HepG2 (cell line): Measurements from ENCODE around the gene PPM1H. TPM values are rescaled to one million over a fixed set of nuclear protein-coding genes. Genes with fewer than 3 reads are reported as not detected.

Experiments
- ATAC-seq: fragments of 200-7000 bp; cut with Tn5 transposase; 3 replicates; pipeline ENCODE4 v1.9.1; 2020; ENCODE audit warnings: mild to moderate bottlenecking, moderate library complexity
- BruUV-seq: library from RNA; stranded (reverse); fragments of 400-500 nt; replicated peaks from 2 replicates; lab custom pipeline; 2021; lab: Mats Ljungman, UMichigan
- CTCF ChIA-PET: fragments of 300-600 bp; formaldehyde crosslinking; extraction: SDS; loops from one replicate; lab custom pipeline; 2021; ENCODE audit warnings: low total read pairs, inconsistent platforms, low intra/inter-chr PET ratio; lab: Yijun Ruan, JAX
- POLR2A ChIA-PET: fragments of 350-600 bp; sonication (Branson Sonifier 250); formaldehyde crosslinking; loops from one replicate; lab custom pipeline; 2020; ENCODE audit warnings: antibody characterized with exemption, inconsistent platforms; lab: Yijun Ruan, JAX
- DNase-seq: peaks from one replicate; pipeline ENCODE4 v3.0.0-alpha.2; 2015; ENCODE audit warnings: low spot score
- FAIRE-seq: peaks from 3 replicates; lab custom pipeline; 2011; peaks lifted over from hg19 to GRCh38; lab: Jason Lieb, UNC
- H2AFZ ChIP-seq: one replicate; pipeline ENCODE4 v1.6.1; 2011; ENCODE audit warnings: low read length, inconsistent platforms
- H3K27ac ChIP-seq: fragments of 300-600 bp; 3 replicates; pipeline ENCODE4 v1.8.0; 2011; ENCODE audit warnings: mixed run types, mild to moderate bottlenecking, mixed read lengths, low read length, inconsistent platforms; ENCODE audit not compliant: insufficient read depth; ENCODE audit errors: extremely low read length
- H3K27me3 ChIP-seq, 2 experiments: fragments of 200-600 bp in 1 of 2; 2 replicates in 1 of 2; 3 replicates in 1 of 2; pipeline versions ENCODE4 v1.6.0 to v1.8.0; 2011; ENCODE audit warnings: low read length in 2 of 2, mild to moderate bottlenecking in 2 of 2, moderate library complexity in 2 of 2, inconsistent platforms in 1 of 2; ENCODE audit not compliant: insufficient read depth in 2 of 2, control insufficient read depth in 1 of 2
- H3K36me3 ChIP-seq, 2 experiments: fragments of 200-600 bp in 1 of 2; replicated peaks in 1 of 2; 2 replicates in 1 of 2; 3 replicates in 1 of 2; pipeline versions ENCODE4 v1.5.1 to v1.8.0; 2011; ENCODE audit warnings: low read length in 2 of 2, inconsistent platforms in 1 of 2; ENCODE audit not compliant: insufficient read depth in 2 of 2, control insufficient read depth in 1 of 2
- H3K4me1 ChIP-seq: 2 replicates; pipeline ENCODE4 v1.5.1; 2012; ENCODE audit warnings: low read length, inconsistent platforms; ENCODE audit not compliant: insufficient read depth
- H3K4me2 ChIP-seq: 2 replicates; pipeline ENCODE4 v1.6.0; 2011; ENCODE audit warnings: low read depth, low read length, inconsistent platforms
- H3K4me3 ChIP-seq, 3 experiments: fragments of 200-600 bp in 1 of 3; sonication (generic), shearing (Covaris generic) in 1 of 3; replicated peaks in 1 of 3; 2 replicates each; pipeline ENCODE4 v1.5.1; 2011 to 2016; ENCODE audit warnings: low read length in 3 of 3, inconsistent platforms in 2 of 3, low read depth in 2 of 3, mild to moderate bottlenecking in 2 of 3, control low read depth in 1 of 3, mixed read lengths in 1 of 3; ENCODE audit not compliant: insufficient read depth in 1 of 3
- H3K79me2 ChIP-seq: one replicate; pipeline ENCODE4 v1.6.1; 2011; ENCODE audit warnings: low read length, inconsistent platforms; ENCODE audit not compliant: insufficient read depth
- H3K9ac ChIP-seq: 2 replicates; pipeline ENCODE4 v1.6.0; 2011; ENCODE audit warnings: mild to moderate bottlenecking, low read depth, low read length, inconsistent platforms; ENCODE audit not compliant: insufficient read depth
- H3K9me3 ChIP-seq: 2 replicates; pipeline ENCODE4 v1.5.1; 2012; ENCODE audit warnings: mild to moderate bottlenecking, low read length
- H4K20me1 ChIP-seq: 2 replicates; pipeline ENCODE4 v1.6.0; 2011; ENCODE audit warnings: inconsistent platforms, mild to moderate bottlenecking, low read length, moderate library complexity; ENCODE audit not compliant: insufficient read depth
- ATRX ChIP-seq: sonication (generic); formaldehyde crosslinking; IDR thresholded peaks from 2 replicates; pipeline ENCODE4 v1.4.0; 2020; ENCODE audit warnings: missing genetic modification reagents, borderline replicate concordance
- ETS1 ChIP-seq: sonication (generic); formaldehyde crosslinking; IDR thresholded peaks from 2 replicates; pipeline ENCODE4 v1.4.0; 2020; ENCODE audit warnings: missing genetic modification reagents
- HNRNPK ChIP-seq: fragments of 200-400 bp; formaldehyde crosslinking; IDR thresholded peaks from 2 replicates; pipeline ENCODE4 v1.6.1; 2018; ENCODE audit warnings: low read length, low read depth, moderate library complexity, mild to moderate bottlenecking; ENCODE audit not compliant: poor library complexity, severe bottlenecking
- KLF15 ChIP-seq: sonication (generic); formaldehyde crosslinking; IDR thresholded peaks from 2 replicates; pipeline ENCODE4 v1.8.1; 2023; ENCODE audit warnings: borderline replicate concordance, mild to moderate bottlenecking, inconsistent platforms, missing genetic modification reagents, mixed read lengths
- NFIB ChIP-seq: sonication (generic); formaldehyde crosslinking; IDR thresholded peaks from 2 replicates; pipeline ENCODE4 v1.9.0; 2021; ENCODE audit warnings: missing genetic modification reagents, mild to moderate bottlenecking, borderline replicate concordance
- PAX8 ChIP-seq: sonication (generic); formaldehyde crosslinking; IDR thresholded peaks from 2 replicates; pipeline ENCODE4 v1.8.0; 2022; ENCODE audit warnings: mild to moderate bottlenecking, missing genetic modification reagents, borderline replicate concordance
- POLR2G ChIP-seq: fragments of 200-400 bp; formaldehyde crosslinking; IDR thresholded peaks from 2 replicates; pipeline ENCODE4 v1.6.1; 2018; ENCODE audit warnings: mild to moderate bottlenecking, low read depth, low read length, moderate library complexity
- RBAK ChIP-seq: sonication (generic); formaldehyde crosslinking; IDR thresholded peaks from 2 replicates; pipeline ENCODE4 v1.5.1; 2020; ENCODE audit warnings: mild to moderate bottlenecking, missing genetic modification reagents
- REL ChIP-seq: sonication (generic); formaldehyde crosslinking; conservative IDR thresholded peaks from 2 replicates; pipeline ENCODE4 v1.8.0; 2022; ENCODE audit warnings: mild to moderate bottlenecking, missing genetic modification reagents, moderate library complexity
- REPIN1 ChIP-seq: sonication (generic); formaldehyde crosslinking; IDR thresholded peaks from 2 replicates; pipeline ENCODE4 v1.8.0; 2022; ENCODE audit warnings: missing genetic modification reagents, low read depth, mild to moderate bottlenecking, borderline replicate concordance
- TCF12 ChIP-seq, 2 experiments: fragments of 450-650 bp in 1 of 2; sonication (generic) in 1 of 2; formaldehyde crosslinking in 1 of 2; IDR thresholded peaks; 2 replicates each; pipeline versions ENCODE4 v1.6.1 to v1.8.0; 2017 to 2022; ENCODE audit warnings: antibody characterized with exemption in 1 of 2, mild to moderate bottlenecking in 1 of 2, missing genetic modification reagents in 1 of 2, moderate library complexity in 1 of 2
- TP53 ChIP-seq: sonication (generic); formaldehyde crosslinking; conservative IDR thresholded peaks from 2 replicates; pipeline ENCODE4 v1.4.0; 2020; ENCODE audit warnings: missing genetic modification reagents
- ZBTB4 ChIP-seq: sonication (generic); formaldehyde crosslinking; IDR thresholded peaks from 2 replicates; pipeline ENCODE4 v1.4.0; 2020; ENCODE audit warnings: missing genetic modification reagents, mild to moderate bottlenecking, borderline replicate concordance
- ZNF160 ChIP-seq: sonication (generic); formaldehyde crosslinking; IDR thresholded peaks from 2 replicates; pipeline ENCODE4 v1.8.0; 2022; ENCODE audit warnings: mild to moderate bottlenecking, inconsistent platforms, missing genetic modification reagents
- ZNF354B ChIP-seq: sonication (generic); formaldehyde crosslinking; IDR thresholded peaks from 2 replicates; pipeline ENCODE4 v1.8.0; 2022; ENCODE audit warnings: mild to moderate bottlenecking, missing genetic modification reagents
- WGBS: methylation state at CpG from one replicate; pipeline ENCODE4 v1.1.6; 2017; ENCODE audit warnings: low lambda C conversion rate; 5-methylcytosine and 5-hydroxymethylcytosine counted together
- in situ Hi-C: cut with HindIII; loops from 2 replicates; pipeline ENCODE4 v1.10.0; 2017; ENCODE audit warnings: low pct_unique_long_range_greater_than_20kb; ENCODE audit not compliant: extremely low pct_ligation_motif_present
- intact Hi-C: fragments of 100-400 bp; cut with micrococcal nuclease; formaldehyde crosslinking; loops from one replicate; pipeline ENCODE4 v1.10.0; 2022; ENCODE audit not compliant: unreplicated experiment
- polyA plus RNA-seq, 8 experiments: library from polyadenylated mRNA; depleted of rRNA in 3 of 8; stranded (reverse) in 7 of 8; unstranded in 1 of 8; fragments of >200 nt; fragmentation: Illumina TruSeq in 4 of 8; extraction: Trizol in 4 of 8; gene quantifications; 2 replicates each; pipeline versions ENCODE4 v1.2.1 to v1.2.3, GENCODE V29; 2011 to 2016; ENCODE audit warnings: low read depth in 4 of 8, missing spikeins in 1 of 8, mixed read lengths in 1 of 8; ENCODE audit not compliant: insufficient read depth in 1 of 8
- total RNA-seq, 5 experiments: library from RNA; depleted of rRNA; stranded (reverse); fragments of >200 nt; fragmentation: Illumina TruSeq; extraction: Trizol; gene quantifications; 2 replicates each; pipeline ENCODE4 v1.2.3, GENCODE V29; 2016; ENCODE audit warnings: low read depth in 1 of 5

The PPM1H gene
- total and polyA plus RNA-seq, 2 of the 13 experiments (the other 11 are each of a cell fraction or from before 2014, with no cell fraction given), result 29.1 to 38.1 TPM

GRCh38 chr12:62738616-62739015 lies 196.3 kb downstream of the PPM1H start (continued):
- no peak for TF ChIP-seq NFIB (CRISPR knock-in tag)

- Histone ChIP-seq H3K9me3 (no peaks in the 10 kb centered on the region), H3K27me3 (no peaks in the 10 kb centered on the region), H3K36me3 (peaks cover 17 to 59% of the 10 kb centered on the region in 2 experiments), H3K79me2 (no peaks in the 10 kb centered on the region), H4K20me1 (peaks cover 3% of the 10 kb centered on the region; the same call in 1 of the 2 replicates), H3K4me3 (no peak overlapping the region), H3K4me2 (no peak overlapping the region), H2AFZ (no peak overlapping the region), H3K9ac (no peak overlapping the region), H3K27ac (no peak overlapping the region), H3K4me1 (no peaks in the 10 kb centered on the region)
- intact Hi-C loops, result no loop called here
- 100% methylated on average over 3 of the region's 3 CpGs for WGBS
- DNase-seq, result no peak
- no peak for TF ChIP-seq REL (CRISPR knock-in tag)
- no peak for TF ChIP-seq HNRNPK
- no peak for TF ChIP-seq KLF15 (CRISPR knock-in tag)
- no peak for TF ChIP-seq ATRX (CRISPR knock-in tag)
- no peak for TF ChIP-seq ZBTB4
- TF ChIP-seq TCF12 (IDR thresholded peaks at IDR 0.05), result no peak
- no peak for TF ChIP-seq TCF12 (CRISPR knock-in tag; IDR thresholded peaks at IDR 0.05)
- TF ChIP-seq ETS1, result no peak
- TF ChIP-seq POLR2G, result no peak
- no peak for TF ChIP-seq TP53 (CRISPR knock-in tag)
- TF ChIP-seq ZNF160 (CRISPR knock-in tag), result no peak
- TF ChIP-seq PAX8 (CRISPR knock-in tag), result no peak
- TF ChIP-seq ZNF354B (CRISPR knock-in tag), result no peak
- no peak for TF ChIP-seq RBAK (CRISPR knock-in tag)
- no peak for TF ChIP-seq REPIN1 (CRISPR knock-in tag)
- no peak for ATAC-seq
- in situ Hi-C loops, result no loop called here
- ChIA-PET POLR2A (no interaction called here), CTCF (no interaction called here)
- no TSS peak for BruUV-seq
- no peak for FAIRE-seq
Observed at GRCh38 chr12:62738105-62738504, 196.8 kb downstream of the PPM1H start.
